ENCODE results near the gene CX3CR1.

CX3CR1 gene

DNA sequence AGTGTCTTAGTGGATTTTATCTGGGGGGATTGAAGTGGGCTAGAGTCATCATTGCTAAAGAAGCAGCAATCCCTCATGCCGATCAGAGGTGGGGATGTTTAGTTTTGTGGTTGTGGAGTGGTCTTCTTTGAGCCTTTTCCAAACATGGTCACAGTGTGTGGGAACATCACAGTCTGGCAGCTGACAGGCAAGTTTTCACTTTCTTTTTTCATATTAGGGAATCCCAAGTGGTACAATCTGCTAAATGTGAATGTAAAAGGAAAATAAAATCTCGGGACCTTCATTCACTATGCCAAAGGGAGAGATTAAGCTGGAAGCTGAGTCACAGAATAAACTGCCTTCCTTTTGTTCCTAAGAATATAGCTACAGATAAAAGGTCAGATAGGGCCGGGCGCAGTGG, 10.4 kb upstream of the CX3CR1 start:
- no peak for DNase-seq

DNA sequence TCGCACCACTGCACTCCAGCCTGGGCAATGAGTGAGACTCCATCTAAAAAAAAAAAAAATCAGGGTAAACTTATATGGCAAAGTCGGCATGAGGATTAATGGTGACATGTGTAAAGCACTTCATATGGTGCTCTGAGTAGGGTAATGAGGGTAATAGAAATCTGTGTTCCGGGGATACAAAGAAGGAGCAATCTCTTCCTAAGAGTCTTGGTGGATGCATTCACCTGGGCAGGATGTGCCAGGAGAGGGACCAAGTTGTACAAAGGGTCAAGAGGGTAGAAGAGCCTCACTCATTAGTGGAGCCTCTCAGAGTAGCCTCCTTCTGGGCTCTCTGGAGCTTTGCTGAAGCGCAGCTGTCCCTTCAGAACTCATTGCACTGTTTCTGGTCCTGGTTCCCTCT, 9.3 kb upstream of the CX3CR1 start:
- no peak for DNase-seq

GRCh38 chr3:39288300-39288808, 8.5 kb upstream of the CX3CR1 start:
- DNase-seq, result peak; percentile 76

DNA sequence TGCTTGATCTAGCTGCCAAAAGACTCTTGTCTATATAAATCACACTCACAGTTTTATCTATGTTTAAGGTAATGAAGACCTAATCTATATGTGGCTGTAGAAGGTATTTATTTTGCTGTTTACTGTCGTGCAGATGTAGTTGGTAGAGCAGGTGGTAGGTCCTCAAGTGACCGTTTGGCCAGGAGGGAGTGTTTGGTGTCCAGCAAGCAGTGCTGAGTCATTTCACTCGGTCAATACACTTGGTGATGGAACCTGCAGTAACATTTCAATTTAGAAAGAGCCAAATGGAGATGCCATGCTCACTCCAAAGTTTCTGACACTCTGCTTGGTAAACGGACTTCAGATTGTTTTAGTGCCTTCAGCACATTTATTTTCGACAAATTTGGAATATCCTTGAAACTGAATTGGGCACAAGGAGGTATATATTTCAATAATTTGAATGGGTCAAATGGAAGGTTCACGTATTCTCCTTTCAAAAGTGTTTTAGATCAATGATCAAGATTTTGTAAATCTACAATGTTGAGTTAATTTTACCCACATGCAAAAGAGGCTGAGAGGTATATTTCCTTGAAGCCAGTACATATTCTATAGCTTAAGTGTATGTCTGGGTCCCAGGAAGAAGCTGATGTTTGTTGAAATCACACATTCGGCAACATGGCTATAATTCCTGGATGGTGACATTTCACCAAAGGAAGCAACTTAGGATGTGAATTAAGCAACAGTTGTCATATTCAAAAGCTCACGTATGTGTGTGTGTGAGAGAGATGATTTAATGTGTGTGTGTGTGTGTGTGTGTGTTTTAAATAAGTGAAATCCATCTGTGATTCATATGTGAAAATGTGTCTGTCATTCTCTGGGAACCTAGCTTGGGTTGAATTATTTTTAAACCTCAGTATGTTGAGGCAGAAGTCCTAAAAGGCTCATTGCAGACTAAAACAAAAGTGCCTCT, 7.7 kb upstream of the CX3CR1 start:
- no peak for DNase-seq

GRCh38 chr3:39286771-39287170, 6.9 kb upstream of the CX3CR1 start:
- DNase-seq, result no peak

DNA sequence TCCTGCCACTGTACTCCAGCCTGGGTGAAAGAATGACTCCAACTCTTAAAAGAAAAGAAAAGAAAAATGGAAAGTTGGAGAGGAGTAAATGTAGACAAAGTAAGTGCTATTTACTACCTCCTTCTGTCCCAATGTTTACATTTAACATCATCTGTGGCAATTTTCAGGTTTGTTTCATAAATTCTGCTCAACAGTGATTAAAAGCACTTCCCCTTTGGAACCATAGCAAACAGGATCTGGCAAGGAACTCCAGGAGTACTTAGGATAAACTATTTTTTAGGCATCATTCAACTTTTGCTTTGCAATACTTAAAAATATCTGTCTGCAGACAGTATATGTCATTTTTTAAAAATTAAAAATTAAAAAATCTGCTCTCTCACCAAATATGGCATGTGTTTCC, 5.5 kb upstream of the CX3CR1 start:
- DNase-seq, result no peak

GRCh38 chr3:39284457-39284881, 4.6 kb upstream of the CX3CR1 start:
- DNase-seq, result no peak

DNA sequence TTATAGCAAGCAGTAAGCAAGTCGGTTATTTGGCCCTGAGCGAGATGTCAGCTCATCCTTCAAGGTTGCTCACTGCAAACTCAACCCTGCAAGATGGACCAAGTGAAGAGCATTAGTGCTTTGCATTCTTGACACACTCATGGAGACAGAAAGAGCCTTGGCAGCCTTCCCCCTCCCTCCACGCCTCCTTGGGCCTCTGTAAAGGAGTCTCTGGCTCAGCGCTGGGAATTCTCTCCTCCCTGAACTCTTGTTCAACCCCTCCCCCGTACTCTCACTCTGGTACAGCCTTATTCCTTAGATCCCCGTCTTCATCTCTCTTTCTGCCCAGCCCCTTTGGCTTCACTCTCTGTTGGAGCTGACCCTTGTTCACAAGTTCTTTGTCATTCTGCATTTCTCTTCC, 2.2 kb upstream of the CX3CR1 start:
- DNase-seq, result no peak

DNA sequence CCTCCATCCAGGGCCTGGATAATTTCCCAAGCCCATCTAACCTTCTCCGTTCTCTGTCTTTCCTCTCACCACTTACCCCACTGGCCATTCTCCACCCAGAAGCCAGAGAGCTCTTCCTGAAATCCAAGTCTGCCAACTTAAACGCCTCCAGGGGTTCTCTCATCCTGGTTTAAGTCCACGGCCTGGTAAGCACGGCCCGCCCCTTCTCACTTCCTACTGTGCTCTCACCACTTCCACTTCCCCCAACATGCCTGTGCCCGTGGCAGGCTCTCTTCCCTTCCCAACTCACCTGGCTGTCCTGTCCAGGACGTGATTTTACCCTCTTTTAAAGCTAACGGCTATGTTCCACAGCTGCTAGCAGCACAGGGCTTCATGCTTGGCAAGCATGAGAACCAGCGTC, 1.7 kb upstream of the CX3CR1 start:
- no peak for DNase-seq

DNA sequence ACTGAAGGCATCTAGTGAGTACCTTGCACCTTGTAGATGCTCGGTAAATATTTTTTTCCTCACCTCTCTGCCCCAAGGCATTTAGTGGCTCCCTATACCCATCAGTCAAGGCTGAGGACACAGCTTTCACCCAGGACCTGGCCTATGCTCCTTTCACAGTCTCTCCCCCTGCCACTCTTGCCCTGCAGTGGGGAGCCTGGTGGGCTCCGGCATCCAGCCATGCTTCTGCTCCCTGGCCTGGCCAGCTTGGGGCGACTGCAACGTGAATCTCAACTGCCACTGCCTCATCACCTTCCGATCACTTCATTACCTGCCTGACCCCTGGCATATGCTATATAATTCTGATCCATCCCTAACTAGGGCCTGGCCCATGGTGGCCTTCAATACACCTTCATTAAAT, 735 bp upstream of the CX3CR1 start:
- DNase-seq, result no peak

GRCh38 chr3:39278616-39278935, 1.3 kb downstream of the CX3CR1 start:
- DNase-seq, result no peak

- DNase-seq, result no peak
Observed at GRCh38 chr3:39277893-39278615, 1.8 kb downstream of the CX3CR1 start.

- DNase-seq, result no peak
Observed at GRCh38 chr3:39276746-39277145, 3.1 kb downstream of the CX3CR1 start.

DNA sequence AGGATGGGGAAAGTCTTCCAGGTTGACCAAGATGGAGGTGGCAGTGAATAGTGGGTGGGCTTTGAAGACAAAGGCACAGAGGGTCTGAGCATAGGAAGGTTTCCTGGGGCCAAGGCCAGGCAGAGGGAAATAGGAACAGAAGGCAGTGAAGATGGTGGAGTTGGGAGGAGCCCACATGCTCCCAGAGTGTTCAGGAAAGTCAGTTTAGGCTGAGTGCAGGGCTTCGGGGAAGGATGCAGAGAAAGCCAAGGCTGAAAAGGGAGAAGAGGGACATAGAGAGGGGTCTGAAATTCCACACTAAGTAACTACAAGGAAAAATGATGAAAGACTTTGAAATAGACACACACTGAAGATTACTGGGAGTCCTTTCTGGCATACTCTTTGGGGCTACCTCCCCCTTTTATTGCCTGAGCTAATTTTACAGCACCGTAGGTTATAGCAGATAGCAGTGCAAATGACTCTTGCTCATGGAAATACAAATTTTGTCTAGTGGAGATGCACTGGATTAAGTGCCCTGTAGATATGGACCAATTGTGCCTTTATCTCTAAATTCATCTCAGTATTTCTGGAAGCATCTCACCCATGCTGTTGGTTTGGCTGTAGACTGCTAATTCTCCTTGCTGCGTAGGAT, 3.8 kb downstream of the CX3CR1 start:
- DNase-seq, result no peak

DNA sequence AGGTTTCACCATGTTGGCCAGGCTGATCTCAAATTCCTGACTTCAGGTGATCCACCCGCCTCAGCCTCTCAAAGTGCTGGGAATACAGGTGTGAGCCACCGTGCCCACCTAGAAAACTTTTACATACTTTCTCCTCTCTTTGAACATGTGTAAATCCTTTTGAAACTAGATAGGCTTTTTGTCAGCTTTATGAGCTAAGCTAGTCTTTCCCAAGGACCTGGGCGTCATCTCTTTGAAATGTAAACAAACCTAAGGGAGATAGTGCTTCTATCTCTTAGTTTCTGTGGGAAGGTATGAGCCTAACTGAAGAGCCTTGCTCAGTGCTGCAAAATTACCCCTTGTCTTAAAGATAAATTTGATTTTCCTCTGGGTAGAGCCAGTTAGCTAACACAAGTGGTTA, 4.8 kb downstream of the CX3CR1 start:
- DNase-seq, result no peak

DNA sequence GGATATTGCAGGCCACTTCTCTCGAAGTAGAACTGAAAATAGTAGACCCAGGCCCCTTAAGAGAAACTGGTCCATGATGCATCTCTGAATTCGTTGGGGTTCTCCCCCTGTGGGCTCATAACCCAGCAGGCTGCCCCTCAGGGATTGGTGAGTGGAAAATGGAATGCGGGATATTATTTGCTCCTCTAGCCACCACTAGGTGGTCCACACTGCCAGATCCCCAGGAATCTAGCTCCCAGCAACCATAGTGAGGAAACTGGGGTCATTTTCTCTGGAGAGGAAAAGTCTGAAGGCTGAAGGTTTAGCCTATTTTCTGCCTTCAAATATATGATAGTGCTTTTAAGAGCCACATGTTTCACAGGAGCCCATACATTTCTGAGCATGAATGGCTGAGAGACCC, 6.7 kb downstream of the CX3CR1 start:
- DNase-seq, result no peak

DNA sequence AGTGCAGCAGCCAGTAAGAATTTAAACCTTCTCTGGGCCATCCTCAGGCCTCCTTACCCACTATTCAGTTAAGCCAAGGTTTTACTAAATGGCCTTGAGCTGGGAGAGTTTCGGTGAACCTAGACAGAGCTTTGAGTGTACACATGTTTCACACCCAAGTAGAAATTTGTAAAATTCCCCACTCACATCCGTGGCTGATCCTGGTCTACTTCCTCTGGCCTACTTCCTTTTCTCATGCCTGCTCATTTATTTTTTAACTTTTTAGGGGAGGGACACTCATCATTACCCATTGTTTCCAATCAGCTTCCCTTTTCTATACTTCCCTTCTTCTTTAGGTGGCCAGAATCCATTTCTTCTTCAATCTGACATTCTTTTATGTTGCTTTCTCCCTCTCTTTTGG, 7.6 kb downstream of the CX3CR1 start:
- DNase-seq, result no peak

GRCh38 chr3:39271363-39271914, 8.4 kb downstream of the CX3CR1 start:
- DNase-seq, result no peak

- DNase-seq, result no peak
Observed at GRCh38 chr3:39269528-39269927, 10.3 kb downstream of the CX3CR1 start.

DNA sequence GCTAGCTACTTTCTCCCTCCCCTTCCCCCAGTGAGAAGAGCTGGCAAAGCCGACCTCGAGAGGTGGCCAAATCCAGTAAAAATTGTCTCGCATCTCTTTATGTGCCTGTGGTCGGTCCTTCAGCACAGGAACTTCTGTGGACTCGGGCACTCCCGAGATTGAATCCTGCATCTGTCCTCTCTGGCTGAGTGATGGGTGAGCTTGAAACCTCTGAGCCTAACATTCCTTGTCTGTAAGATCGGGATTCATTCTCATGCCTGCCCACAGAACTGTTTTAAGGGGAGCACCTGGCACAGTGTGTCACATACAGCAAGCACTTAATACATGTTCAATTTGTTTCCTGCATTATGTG, 11.3 kb downstream of the CX3CR1 start:
- no peak for DNase-seq

DNA sequence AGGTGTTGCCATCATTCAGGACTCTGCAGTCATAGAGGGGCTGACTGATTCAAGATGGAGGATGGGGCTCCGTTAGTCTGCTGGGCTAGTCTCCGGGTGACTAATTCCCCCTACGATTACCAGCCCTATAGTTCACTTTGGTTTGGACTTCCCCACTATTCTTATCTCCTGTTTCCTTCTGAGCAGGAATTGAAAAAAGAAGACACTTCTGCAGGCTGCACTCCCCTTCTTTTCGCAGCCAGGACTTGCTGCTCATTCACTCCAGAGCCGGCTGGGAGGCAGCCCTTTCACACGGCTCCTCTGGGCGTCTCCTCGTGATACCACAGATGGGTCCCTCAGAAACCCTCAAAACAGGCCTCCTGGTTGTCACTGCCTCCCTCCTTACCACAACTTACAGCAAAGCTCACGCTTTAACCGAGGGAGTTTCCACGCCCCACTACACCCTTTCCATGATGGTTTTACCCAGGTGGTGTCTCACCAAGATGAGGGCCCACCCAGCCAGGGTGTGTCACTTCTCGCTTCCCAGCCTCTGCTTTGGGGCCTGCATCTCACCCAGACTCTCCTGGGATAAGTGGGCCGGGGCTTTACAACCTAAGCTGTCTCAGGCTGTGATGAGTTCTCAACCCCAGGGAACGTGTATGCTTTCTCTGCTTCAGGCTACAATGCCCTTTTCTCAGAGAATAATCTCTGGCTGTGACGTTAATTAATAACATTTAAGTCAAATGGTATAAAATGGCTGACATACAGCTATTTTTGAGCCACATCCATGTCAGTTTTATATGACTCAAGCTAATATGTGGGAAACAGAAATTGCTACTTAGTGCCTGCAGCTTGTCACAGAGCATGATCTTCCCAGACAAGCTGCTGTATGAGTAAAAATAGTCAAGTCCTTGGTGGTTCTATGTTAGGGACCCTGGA, 11.9 kb downstream of the CX3CR1 start:
- DNase-seq, result peak; percentile 79

DNA sequence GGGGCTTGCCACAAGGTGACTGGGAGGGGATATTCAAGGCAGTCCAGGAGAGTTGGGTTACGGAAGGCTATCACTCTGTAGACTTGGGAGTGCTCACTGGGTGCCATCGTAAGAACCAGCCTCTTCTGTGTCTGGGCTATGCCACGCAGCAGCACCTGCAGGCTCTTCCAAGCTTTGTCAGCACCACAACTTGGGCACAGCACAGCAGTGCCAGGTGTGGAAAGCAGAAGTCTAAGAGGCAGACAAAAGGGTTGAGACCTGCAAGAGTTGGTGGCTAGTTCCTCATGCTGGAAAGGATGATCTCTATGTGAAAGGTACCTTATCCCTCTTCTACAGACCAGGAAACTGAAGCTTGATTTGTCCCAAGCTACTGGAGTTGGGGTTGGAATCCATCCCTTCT, 15.8 kb downstream of the CX3CR1 start:
- DNase-seq, result no peak
